Measurements from ENCODE around the gene ASB18.

ASB18 gene

DNA sequence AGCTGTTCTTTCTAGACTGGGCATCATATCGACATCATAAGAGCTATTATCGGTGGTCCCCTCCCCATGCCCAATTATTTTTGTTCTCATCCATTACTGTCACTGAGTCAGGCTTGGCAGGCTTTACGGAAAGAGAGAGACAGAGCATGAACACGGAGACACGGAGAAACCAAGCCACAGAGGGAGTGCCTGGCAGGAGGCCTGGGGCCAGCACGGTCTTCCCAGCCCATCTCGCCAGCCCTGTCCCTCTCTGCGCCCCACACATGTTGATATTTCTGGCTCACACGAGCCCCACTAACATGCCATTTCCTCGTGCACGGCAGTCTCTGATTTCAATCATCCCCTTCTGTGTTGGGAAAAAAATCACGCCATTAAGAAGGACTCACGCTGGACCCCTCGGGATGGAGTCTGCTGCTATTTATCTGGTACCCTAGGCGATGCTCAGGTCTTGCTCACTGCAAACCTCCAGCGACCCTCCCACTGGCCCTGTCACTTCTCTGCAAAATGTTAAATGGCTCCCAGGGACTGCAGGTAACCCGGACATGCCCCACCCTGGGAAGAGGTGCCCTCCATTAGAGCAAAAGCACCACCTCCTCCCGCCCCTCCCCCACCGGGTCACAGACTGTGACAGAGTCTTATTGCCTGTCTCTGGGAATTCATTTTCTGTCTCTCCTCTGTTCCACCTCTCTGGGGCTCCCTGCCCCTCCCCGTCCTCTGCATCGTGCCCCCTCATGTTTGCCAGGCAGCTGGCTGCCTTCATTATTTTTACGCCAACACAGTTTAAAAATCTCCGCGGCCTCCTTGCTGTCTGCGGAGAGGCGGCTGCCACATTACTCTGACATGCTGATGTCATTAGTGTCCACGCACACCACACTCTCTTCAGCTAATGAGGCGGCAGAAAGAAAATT, 55.9 kb downstream of the ASB18 start:
- DNase-seq (ENCODE audit: low read depth in 2 of 2) = no peak

DNA sequence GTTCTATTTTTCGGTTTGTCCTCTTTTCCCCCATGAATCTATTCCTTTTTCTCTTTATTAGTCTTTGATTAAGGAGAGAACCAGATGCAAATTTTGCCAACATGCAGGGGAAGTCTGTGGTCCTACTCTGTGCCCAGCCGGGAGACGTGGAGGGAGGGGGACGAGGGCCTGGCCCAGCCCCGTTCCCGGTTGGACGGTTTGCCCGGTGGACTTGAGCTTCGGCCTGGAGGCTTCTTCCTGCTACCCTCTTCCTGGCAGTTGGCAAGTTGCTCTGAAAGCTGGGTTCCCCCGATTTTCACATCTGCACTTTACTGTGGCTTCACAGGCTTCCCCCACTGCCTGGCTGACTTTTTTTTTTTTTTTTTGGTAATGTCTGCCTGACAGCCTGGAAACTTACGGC, 56.7 kb downstream of the ASB18 start:
- DNase-seq (ENCODE audit: low read depth in 2 of 2) = no peak

DNA sequence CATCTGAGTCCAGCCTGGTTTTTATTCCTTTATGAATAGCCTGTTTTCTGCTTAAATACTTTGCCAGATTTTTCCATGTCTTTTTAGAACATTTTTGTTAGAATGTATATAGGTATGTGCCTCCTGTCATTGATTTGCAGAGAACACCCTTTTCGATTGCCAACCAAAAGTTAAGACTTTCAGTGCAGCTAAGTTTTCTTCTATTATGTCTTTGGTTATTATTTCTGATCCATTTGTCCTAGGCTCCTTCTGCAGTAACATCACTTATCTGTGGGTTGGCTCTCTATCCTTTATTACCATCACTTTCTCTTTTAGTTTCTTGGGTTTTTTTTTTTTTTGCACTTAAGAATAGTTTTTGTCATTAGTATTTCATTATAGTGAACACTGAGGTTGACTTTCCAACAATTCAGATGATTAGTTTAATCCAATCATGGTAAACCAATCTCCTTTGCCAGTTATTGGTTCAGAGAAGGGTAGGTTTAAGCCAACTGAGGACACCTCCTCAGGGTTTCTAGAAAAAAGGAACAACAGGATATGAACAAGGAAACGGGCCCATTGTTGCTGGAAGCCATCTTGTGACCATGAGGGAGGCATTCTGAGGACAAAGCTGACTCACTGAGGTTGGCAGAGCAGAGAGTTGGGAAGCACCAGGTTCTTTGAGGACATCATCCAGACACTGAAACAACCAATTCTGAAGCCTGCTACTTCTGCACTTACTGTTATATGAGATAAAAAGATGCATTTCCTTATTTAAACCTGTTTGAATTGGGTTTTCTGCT, 58.1 kb downstream of the ASB18 start:
- no peak for DNase-seq (ENCODE audit: low read depth in 2 of 2)

DNA sequence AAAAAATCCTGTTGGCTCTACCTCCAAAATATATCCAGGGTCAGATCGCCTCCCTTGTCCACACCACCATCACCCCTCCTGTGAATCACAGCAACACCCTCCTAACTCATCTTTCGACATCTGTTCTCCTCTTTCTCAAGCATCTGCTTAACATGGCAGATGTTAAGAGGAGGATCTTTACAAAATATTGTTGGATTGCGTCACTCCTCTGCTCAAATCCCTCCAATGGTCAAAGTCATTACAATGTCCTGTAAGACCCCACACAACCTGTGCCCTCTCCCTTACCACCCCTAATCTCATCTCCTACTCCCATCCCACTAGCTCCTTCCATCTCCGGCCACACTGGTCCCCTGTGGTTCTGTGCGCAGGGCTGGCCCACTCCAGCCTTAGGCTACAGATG, 59.3 kb downstream of the ASB18 start:
- DNase-seq (ENCODE audit: low read depth in 2 of 2) = no peak

DNA sequence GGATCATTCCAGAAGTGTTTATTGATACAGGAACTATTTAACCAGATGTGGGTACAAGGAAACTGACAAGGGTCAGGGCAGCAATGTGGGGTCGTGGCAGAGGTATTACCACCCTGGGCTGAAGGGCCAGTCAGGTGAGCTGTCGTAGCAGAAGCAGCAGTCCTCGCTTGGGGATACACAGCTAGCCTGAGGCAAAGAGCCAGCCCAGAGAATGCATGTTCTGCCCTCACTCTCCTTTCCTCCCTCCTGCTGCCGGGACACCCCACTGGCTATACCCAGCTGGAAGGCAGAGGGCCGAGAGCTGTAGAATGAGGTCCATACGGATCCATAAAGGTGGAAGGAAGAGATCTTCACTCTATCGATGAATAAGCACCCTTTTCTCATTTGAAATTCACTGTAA, 63.8 kb downstream of the ASB18 start:
- no peak for DNase-seq (ENCODE audit: low read depth in 2 of 2)

DNA sequence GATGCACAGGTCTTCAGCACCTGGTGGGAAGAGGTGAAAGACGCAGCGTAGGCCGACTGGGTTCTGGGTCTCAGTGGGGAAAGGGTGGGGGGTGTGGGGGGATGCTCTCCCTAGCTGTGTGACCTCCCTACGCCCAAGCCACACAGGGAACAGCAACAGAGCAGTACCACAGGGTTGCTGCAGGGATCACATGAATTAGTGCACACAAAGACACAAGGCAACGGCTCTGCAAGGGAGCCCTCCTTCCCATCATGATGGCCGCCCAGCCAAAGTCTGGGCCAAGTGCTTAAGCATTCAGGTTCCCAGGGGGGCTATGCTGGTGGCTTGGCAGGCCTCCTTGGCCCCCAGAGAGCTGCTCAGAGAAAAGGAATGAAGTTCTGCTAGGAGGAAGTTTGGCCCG, 67.8 kb downstream of the ASB18 start:
- DNase-seq (ENCODE audit: low read depth in 2 of 2) = no peak

DNA sequence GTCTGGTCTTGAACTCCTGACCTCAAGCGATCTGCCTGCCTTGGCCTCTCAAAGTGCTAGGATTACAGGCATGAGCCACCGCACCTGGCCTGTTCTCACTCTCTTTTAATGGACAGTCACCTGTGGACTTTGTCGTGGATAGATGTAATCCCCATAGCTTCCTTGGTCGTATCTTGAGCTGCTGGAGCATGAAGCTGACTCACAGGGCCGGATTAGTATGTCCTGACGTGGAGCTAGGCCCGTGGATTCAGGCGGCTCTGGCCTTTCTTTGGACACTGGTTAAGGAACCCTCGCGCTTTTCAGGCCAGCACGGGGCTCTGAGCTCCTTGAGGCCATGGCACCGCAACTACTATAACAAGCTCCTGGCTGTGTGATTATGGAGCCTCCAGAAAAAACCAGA, 68.5 kb downstream of the ASB18 start:
- DNase-seq (ENCODE audit: low read depth in 2 of 2) = no peak

DNA sequence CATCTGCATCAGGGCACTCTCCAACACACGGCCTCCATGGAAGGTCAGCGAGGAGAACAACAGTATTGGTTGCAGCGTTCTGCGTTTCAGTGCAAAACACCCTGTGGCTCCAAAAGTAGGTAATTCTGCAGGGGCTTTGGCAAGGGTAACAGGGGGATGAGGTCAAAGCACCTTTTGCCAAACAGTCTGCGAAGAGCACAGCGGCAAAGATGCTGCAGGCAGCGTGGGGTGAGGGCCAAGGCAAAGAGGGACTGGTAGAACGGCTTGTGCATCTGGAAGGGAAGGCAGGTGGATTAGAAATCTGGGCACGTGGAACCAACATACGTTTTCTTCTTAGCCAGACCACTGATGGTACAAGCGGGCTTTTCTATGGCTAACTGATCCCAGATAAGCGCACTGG, 69.4 kb downstream of the ASB18 start:
- DNase-seq (ENCODE audit: low read depth in 2 of 2) = no peak

DNA sequence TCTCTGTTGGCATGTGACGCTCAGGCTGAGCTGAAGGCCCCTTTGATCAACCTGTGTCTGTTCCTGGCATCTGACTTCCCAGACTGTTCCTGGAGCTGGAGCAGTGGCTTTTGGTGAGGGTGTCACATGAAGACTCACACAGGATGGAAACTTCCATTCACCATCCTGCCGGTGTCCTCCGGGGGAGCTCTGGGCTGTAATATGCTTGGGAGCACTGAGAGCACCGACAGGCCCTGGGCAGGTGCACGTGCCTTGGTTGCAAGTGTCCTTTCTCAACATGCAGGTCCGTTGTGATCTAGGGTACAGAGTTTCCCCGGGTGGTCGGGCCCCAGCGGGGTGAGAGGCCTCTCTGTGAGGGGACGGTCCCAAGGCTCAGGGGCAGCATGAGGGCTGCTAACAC, 71.2 kb downstream of the ASB18 start:
- DNase-seq (ENCODE audit: low read depth in 2 of 2) = no peak

DNA sequence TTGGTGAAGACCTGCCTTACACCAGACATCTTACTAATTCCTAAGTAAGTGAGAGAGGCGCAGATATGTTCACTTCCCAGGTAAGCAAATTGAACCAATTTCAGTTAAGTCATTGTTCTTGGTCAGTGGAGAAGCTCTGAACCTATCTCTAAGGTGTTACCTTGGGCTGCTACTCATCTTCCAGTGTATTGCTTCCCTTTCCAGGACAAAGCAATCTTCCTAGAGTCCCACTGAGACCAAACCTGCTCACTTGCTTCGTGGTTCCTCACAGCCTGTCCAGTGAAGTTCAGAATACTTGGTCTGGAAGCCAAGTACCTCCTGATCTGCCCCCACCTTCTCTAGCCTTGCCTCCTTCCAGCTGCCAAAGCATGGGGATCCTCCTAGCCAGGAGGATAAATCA, 73.5 kb downstream of the ASB18 start:
- no peak for DNase-seq (ENCODE audit: low read depth in 2 of 2)

DNA sequence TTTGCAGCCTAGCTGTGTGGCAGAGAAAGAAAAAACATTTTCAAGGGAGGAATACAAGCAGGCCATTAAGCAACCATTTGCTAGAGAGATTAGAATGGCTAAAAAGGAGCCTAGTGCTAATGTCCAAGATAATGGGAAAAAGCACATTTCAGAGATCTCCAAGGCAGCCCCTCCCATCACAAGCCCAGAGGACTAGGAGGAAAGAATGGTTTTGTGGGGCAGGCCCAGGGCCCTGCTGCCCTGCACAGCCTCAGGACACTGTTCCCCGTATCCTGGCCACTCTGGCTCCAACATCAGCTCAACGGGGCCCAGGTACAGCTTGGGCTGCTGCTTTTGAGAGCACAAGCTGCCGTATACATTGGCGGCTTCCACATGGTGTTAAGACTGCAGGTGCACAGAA, 79.5 kb downstream of the ASB18 start:
- DNase-seq (ENCODE audit: low read depth in 2 of 2) = no peak

DNA sequence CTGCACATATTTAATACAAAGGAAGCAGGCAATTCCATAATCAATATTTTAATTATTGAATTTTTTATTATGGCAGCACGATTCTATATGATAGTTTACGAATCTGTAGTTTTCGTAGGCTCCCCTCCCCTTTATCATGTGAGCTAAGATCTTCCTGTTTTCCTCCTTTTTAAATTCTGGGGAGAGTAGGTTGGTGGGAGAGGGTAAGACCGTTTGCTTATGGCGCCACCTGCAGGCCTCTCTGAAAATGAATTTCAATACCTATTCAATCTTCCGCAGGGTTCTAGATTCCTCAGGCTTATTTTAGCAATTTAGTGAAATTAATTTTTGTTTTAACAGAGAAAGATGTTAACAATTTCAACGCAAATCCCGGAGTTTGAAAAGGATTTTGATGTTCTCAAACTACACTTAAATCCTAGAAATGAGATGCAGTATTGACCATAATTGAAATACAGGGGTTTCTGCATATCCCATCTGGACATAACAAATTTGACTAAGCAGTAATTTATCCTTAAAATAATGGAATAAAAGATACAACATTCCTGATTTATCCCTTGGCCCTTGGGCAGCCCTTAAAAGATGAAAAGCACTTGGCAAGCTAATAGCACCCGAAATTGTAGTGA, 83.3 kb downstream of the ASB18 start:
- no peak for DNase-seq (ENCODE audit: low read depth in 2 of 2)

DNA sequence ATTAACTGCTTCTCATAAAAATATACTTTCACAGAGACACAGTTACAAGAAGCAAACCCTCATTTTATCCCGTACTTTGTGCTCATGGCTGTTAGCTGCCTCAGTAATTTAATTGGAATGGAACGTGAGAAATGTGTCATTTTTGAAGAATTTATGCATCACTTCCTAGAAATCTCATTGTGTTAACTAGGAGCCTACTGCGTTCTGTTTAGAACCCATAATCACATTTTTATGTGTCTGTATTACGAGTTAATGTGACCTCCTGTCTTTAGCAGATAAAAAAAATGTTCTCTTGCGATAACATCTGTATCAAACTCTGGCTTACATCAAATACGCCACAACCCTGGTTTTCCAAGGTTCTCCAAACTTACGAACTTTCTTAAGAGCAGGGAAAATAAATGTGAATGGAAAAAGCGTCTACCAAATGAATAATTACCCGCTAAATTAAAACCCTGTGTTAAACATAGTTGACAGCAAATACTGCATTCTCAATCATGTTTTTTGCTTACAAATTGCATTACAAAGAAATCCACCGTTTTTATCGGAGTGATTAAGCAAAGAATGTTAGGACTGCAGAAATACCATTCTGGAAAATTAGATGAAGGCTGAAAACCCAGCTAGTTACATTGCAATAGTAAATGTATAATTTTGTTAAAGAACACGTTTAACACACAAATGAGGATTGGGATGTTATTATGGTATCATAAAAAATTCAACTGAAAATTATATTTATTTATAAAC, 84.0 kb downstream of the ASB18 start:
- no peak for DNase-seq (ENCODE audit: low read depth in 2 of 2)

DNA sequence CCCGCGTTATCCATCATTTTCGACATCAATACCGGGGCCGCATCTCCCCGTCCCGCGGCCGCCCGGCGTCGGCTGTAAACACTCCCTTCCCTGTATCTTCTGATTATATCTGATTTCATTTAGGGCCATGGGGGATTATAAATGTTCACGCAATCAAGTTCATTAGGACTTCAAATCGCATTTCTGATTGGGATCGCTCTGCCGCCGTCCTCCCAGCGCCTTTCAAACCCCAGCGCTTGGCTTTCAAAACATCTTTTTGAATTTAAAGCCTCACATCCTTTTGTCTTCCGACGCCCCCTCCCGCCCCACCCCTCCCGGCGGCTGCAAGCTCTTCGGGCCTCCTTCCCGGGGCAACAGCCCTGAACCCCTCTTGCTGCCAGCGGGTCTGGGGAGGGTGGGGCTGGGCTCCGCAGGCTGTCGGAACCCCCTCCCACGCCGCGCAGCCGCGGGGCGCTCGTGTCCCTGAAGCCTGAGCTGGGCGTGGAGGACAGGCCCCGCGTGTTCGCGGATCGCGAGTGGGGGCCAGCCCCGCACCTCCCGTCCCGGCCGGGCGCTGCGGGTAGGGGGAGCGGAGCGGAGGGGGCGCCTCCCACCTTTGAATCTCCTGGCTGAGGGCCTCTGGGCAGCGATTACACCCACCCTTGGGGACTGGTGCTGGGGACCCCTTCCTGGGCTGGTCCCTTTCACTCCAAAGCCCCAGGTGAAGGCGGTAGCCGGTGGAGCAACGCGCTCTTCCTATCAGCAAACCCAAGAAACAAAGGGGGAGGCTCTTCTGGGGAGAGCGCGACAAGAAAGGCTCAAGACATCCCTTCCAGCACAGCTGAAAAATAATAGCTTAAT, 84.8 kb downstream of the ASB18 start:
- DNase-seq (ENCODE audit: low read depth in 2 of 2) = no peak

DNA sequence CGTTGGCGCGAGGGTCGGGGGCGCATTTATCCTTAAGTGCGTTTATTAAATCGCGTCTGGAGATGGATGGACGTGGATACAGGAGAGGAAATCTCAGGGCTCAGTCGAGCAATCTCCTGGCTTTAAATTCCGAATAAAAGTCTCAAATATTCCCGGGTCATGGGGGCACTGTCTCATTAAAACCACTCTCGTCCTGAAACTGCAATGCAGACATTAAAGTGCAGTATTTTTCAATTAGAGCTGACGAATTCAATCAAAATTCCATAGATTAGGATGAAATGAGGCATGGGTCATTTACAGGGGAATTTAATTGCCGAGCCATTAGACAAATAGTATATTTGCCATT, 85.3 kb downstream of the ASB18 start:
- no peak for DNase-seq (ENCODE audit: low read depth in 2 of 2)

DNA sequence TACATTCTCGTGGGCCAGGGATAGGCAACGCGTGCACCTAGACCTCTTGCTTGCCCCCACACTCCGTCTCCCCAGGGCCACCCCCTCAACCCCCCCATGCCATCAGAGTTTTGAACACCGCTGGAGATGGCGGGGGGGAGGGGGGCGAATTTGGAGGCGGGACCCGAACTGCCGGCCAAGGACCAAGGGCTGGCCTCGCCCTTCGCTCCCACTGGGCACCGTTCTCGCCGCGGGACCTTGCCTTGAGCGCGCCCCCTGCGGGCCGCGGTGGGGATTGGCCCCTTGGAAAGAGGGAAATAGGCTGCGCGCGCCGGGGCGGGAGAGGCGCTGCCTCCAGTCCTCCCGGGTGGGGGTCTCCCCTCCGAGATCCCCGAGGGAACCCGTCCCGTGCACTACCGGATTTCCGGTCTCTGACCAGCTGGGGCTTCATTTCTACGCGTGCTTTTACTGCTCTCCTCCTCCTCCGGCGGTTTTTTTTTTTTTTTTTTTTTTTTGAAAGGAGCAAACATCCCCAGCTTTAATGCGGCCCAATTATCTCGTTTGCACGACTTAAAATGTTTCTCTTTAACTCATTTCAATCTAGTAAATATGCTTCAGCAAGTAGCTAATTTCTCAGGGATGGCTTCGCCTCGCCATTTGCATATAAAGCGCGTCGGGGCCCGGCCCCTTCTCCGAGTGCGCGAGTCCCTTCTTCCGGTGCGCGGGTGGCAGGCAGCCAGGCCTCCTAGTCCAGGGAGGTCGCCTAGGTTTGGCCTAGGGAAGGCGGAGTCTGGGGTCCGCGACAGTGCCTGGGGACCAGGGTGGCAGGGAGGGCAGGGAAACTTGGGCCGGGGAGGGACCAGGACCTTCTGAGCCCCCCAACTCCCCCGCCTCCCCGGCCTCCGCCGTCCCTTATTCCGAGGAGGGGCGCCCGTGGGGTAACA, 86.0 kb downstream of the ASB18 start:
- no peak for DNase-seq (ENCODE audit: low read depth in 2 of 2)

DNA sequence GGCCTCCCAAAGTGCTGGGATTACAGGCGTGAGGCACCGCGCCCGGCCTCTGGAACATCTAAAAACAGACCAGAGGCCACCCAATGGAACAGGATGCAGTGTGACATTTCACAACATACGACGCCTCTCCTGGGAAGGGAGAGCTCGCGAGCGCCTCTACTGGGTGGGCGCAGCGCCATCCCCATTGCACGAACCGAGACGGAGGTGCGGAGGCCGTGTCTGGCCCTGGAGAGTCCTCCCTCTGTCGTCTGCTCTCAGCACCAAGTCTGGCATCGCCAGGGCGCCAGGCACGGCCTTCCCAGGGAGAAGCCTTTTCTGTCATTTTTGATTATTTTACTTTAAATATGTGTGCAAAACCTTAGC, 86.6 kb downstream of the ASB18 start:
- DNase-seq (ENCODE audit: low read depth in 2 of 2) = no peak

DNA sequence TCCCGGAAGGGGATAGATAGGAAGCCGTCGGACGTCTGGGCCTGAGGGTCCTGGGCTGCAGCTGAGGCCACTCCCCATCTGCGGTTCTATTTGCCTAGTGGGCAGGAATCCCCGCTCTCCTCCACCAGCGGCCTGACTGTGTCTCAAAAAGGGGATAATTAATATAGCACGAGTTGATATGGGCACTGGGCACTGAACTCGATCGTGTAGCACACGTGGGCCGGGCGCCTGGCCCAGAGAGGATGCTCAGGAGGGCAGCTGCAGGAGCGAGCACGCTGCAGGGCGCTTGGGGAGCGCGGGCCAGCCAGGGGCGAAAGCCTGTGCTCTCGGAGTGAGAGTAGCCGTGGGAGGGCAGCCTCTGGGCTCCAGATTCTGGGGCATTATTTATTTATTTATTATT, 87.3 kb downstream of the ASB18 start:
- DNase-seq (ENCODE audit: low read depth in 2 of 2) = no peak

DNA sequence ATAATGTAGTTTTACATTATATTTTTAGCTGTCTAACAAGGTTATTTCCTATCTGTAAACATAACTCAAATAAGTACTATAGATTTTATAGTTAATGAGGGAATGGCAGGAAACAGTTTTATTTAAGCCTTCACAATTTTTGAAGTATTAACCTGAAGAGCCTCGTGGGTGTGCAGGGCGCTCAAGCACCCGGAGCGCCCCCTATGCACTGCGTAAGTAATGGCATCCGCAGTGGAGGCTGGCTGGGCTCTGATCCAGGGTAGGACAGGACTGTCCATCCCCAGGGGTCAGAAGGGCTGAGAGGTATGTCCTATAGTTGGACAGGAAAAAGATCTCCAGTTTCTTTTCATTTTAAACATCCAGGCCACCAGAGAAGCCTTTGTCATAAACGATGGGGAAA, 87.8 kb downstream of the ASB18 start:
- no peak for DNase-seq (ENCODE audit: low read depth in 2 of 2)

DNA sequence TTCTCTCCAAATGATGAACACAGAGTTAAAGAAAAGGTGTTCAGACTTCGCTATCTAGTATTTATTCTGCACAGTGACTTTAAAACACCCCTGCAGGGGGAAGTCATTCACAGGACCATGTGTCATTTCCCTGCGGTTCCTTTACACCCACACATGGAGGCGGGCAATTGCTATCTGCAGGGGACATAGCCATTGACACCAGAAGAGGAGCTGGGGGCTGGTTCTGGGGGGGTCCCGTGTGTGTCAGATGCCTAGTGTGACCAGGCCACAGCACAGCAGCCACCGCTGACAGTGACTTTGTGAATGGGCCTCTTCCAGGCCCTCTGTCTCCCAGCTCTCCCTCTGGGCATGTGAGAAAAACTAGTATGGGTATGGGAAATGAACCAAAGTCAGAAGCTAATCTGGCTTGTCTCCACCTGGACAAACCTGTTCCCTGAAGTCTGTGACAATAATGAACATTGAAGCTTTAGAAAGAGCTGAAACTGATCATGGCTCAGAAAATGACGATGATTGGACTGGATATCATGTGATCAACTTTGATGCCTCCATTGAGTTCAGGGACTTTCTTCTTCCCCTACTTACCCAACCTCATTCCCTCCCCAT, 88.6 kb downstream of the ASB18 start:
- DNase-seq (ENCODE audit: low read depth in 2 of 2) = no peak
